Liver (tissue), 3 donors: Measurements from ENCODE around the gene CCNE1.

ENCODE experiments used
- EGR1 ChIP-seq, 2 donors: IDR thresholded peaks; 2 replicates each; pipeline ENCODE4 v1.6.1; 2016 to 2018; ENCODE audit warnings: antibody characterized with exemption in 2 of 2, low read depth in 2 of 2
- GABPA ChIP-seq, 2 donors: IDR thresholded peaks in 1 of 2; conservative IDR thresholded peaks in 1 of 2; 2 replicates each; pipeline ENCODE4 v1.6.1; 2016; ENCODE audit warnings: antibody characterized with exemption in 2 of 2, mild to moderate bottlenecking in 1 of 2, moderate library complexity in 1 of 2
- JUND ChIP-seq, 2 donors: IDR thresholded peaks; 2 replicates each; pipeline ENCODE4 v1.6.1; 2016; ENCODE audit warnings: antibody characterized with exemption in 2 of 2
- NR2F2 ChIP-seq: IDR thresholded peaks from 2 replicates; pipeline ENCODE4 v1.6.1; 2016; ENCODE audit warnings: antibody characterized with exemption
- RAD21 ChIP-seq, 2 donors: IDR thresholded peaks; 2 replicates each; pipeline ENCODE4 v1.6.1; 2016; ENCODE audit warnings: antibody characterized with exemption in 2 of 2, mild to moderate bottlenecking in 2 of 2
- RXRA ChIP-seq, 2 donors: IDR thresholded peaks; 2 replicates each; pipeline ENCODE4 v1.6.1; 2017 to 2018; ENCODE audit warnings: antibody characterized with exemption in 2 of 2, mild to moderate bottlenecking in 1 of 2
- SP1 ChIP-seq: IDR thresholded peaks from 2 replicates; pipeline ENCODE4 v1.6.1; 2018; ENCODE audit warnings: antibody characterized with exemption, mild to moderate bottlenecking
- TAF1 ChIP-seq: conservative IDR thresholded peaks from 2 replicates; pipeline ENCODE4 v1.6.1; 2016; ENCODE audit warnings: antibody characterized with exemption, mild to moderate bottlenecking
- YY1 ChIP-seq: IDR thresholded peaks from 2 replicates; pipeline ENCODE4 v1.6.1; 2016; ENCODE audit warnings: antibody characterized with exemption, mild to moderate bottlenecking
- TF ChIP-seq, protein P1 (sequence below): fragments of 150-350 bp; IDR thresholded peaks from 2 replicates; pipeline ENCODE4 v1.5.1; 2017; ENCODE audit warnings: improper control_type of control experiment, low read depth, low read length; ENCODE audit not compliant: missing input control
- TF ChIP-seq, protein P2 (sequence below): IDR thresholded peaks from 2 replicates; pipeline ENCODE4 v1.6.1; 2016; ENCODE audit warnings: antibody characterized with exemption
- TF ChIP-seq, protein P3 (sequence below): IDR thresholded peaks from 2 replicates; pipeline ENCODE4 v1.6.1; 2016; ENCODE audit warnings: antibody characterized with exemption, mild to moderate bottlenecking
- TF ChIP-seq, protein P4 (sequence below): IDR thresholded peaks from 2 replicates; pipeline ENCODE4 v1.6.1; 2016; ENCODE audit warnings: antibody characterized with exemption
- TF ChIP-seq, protein P5 (sequence below): IDR thresholded peaks from 2 replicates; pipeline ENCODE4 v1.6.1; 2016; ENCODE audit warnings: antibody characterized with exemption
- donor health status: healthy.
- donor health status: healthy.

DNA sequence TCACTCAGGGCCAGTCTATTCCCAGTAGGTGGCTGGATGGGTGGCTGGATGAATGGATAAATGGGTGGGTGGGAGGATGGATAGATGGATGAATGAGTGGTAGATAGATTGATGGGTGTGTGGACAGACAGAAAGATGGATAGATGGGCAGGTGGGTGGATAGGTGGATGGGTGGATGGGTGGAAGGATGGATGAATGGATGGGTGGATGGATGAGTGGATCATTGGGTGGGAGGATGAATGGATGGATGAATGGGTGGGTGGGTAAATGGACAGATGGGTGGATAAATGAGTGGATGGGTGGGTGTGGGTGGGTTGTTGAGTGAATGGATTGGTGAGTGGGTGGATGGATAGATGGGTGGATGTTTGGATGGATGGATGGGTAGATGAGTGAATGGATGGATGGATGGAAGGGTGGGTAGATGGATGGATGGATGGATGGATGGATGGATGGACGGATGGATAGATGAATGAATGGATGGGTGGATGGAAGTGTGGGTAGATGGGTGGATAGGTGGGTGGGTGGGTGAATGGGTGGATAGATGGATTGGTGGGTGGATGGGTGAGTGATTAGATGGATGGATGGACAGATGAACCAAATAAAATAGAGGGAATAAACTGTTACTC lies 27.1 kb upstream of the CCNE1 start:
- TF ChIP-seq, protein P1, sequence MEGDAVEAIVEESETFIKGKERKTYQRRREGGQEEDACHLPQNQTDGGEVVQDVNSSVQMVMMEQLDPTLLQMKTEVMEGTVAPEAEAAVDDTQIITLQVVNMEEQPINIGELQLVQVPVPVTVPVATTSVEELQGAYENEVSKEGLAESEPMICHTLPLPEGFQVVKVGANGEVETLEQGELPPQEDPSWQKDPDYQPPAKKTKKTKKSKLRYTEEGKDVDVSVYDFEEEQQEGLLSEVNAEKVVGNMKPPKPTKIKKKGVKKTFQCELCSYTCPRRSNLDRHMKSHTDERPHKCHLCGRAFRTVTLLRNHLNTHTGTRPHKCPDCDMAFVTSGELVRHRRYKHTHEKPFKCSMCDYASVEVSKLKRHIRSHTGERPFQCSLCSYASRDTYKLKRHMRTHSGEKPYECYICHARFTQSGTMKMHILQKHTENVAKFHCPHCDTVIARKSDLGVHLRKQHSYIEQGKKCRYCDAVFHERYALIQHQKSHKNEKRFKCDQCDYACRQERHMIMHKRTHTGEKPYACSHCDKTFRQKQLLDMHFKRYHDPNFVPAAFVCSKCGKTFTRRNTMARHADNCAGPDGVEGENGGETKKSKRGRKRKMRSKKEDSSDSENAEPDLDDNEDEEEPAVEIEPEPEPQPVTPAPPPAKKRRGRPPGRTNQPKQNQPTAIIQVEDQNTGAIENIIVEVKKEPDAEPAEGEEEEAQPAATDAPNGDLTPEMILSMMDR = no peak
- TF ChIP-seq, protein P2, sequence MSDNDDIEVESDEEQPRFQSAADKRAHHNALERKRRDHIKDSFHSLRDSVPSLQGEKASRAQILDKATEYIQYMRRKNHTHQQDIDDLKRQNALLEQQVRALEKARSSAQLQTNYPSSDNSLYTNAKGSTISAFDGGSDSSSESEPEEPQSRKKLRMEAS = no peak
- no peak for TF ChIP-seq JUND (IDR thresholded peaks at IDR 0.05)
- TF ChIP-seq, protein P3, sequence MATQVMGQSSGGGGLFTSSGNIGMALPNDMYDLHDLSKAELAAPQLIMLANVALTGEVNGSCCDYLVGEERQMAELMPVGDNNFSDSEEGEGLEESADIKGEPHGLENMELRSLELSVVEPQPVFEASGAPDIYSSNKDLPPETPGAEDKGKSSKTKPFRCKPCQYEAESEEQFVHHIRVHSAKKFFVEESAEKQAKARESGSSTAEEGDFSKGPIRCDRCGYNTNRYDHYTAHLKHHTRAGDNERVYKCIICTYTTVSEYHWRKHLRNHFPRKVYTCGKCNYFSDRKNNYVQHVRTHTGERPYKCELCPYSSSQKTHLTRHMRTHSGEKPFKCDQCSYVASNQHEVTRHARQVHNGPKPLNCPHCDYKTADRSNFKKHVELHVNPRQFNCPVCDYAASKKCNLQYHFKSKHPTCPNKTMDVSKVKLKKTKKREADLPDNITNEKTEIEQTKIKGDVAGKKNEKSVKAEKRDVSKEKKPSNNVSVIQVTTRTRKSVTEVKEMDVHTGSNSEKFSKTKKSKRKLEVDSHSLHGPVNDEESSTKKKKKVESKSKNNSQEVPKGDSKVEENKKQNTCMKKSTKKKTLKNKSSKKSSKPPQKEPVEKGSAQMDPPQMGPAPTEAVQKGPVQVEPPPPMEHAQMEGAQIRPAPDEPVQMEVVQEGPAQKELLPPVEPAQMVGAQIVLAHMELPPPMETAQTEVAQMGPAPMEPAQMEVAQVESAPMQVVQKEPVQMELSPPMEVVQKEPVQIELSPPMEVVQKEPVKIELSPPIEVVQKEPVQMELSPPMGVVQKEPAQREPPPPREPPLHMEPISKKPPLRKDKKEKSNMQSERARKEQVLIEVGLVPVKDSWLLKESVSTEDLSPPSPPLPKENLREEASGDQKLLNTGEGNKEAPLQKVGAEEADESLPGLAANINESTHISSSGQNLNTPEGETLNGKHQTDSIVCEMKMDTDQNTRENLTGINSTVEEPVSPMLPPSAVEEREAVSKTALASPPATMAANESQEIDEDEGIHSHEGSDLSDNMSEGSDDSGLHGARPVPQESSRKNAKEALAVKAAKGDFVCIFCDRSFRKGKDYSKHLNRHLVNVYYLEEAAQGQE = no peak
- no peak for TF ChIP-seq TAF1
- no peak for TF ChIP-seq NR2F2
- TF ChIP-seq RXRA (IDR thresholded peaks at IDR 0.05) = no peak
- TF ChIP-seq, protein P4, sequence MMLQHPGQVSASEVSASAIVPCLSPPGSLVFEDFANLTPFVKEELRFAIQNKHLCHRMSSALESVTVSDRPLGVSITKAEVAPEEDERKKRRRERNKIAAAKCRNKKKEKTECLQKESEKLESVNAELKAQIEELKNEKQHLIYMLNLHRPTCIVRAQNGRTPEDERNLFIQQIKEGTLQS = no peak
- TF ChIP-seq, protein P5, sequence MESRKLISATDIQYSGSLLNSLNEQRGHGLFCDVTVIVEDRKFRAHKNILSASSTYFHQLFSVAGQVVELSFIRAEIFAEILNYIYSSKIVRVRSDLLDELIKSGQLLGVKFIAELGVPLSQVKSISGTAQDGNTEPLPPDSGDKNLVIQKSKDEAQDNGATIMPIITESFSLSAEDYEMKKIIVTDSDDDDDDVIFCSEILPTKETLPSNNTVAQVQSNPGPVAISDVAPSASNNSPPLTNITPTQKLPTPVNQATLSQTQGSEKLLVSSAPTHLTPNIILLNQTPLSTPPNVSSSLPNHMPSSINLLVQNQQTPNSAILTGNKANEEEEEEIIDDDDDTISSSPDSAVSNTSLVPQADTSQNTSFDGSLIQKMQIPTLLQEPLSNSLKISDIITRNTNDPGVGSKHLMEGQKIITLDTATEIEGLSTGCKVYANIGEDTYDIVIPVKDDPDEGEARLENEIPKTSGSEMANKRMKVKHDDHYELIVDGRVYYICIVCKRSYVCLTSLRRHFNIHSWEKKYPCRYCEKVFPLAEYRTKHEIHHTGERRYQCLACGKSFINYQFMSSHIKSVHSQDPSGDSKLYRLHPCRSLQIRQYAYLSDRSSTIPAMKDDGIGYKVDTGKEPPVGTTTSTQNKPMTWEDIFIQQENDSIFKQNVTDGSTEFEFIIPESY = no peak
- TF ChIP-seq EGR1 (IDR thresholded peaks at IDR 0.05; ENCODE audit: low read depth in 2 of 2) = no peak
- TF ChIP-seq YY1 = no peak
- no peak for TF ChIP-seq SP1
- TF ChIP-seq GABPA (IDR thresholded peaks at IDR 0.05 in 1 of 2, conservative IDR thresholded peaks at IDR 0.05 in 1 of 2) = no peak
- no peak for TF ChIP-seq RAD21 (IDR thresholded peaks at IDR 0.05)
